ENCODE results near the gene NT5C2. TPM values are rescaled to one million over a fixed set of nuclear protein-coding genes. Genes with fewer than 3 reads are reported as not detected.
"Not testable (repeated sequence)": the region's sequence is repeated elsewhere in the genome, so short reads cannot be mapped to it uniquely, and the experiment has no call there.

The NT5C2 gene
- total RNA-seq, 4 donors from 2014 or later, result 33.5 to 53.2 (median 35.3) TPM

GRCh38 chr10:103196516-103196915 is 3.4 kb upstream of the NT5C2 start:
- no peaks in the 10 kb centered on the region for H3K27me3 ChIP-seq
- H3K36me3 ChIP-seq, result no peaks in the 10 kb centered on the region
- H3K9me3 ChIP-seq, result no peaks in the 10 kb centered on the region
- no peak overlapping the region for H3K4me3 ChIP-seq
- DNase-seq (no peak), ATAC-seq (no peak)
- intact Hi-C loops (cut with DNase I; ENCODE audit: low total_unique reads) (no loop called here), in situ Hi-C loops (cut with MboI; ENCODE audit: low sequenced_read_pairs in 4 of 4) (no loop called here)
- H3K4me1 ChIP-seq, result peaks cover 25 to 31% of the 10 kb centered on the region in 2 donors
- no peak for TF ChIP-seq POLR2A (IDR thresholded peaks at IDR 0.05)
- peak overlapping the region; percentile 1 to 68 (median 50) for H3K27ac ChIP-seq

- ATAC-seq (no peak), DNase-seq (no peak)
- Histone ChIP-seq H3K4me3 (peak overlapping the region in 3 of 4 donors; percentile 80 to 99 (median 84)), H3K27me3 (no peaks in the 10 kb centered on the region), H3K36me3 (no peaks in the 10 kb centered on the region), H3K4me1 (peaks cover 51 to 53% of the 10 kb centered on the region in 2 donors), H3K9me3 (no peaks in the 10 kb centered on the region), H3K27ac (peak overlapping the region; percentile 63 to 99 (median 98))
- TF ChIP-seq POLR2A (IDR thresholded peaks at IDR 0.05) (no peak), CTCF (IDR thresholded peaks at IDR 0.05 in 4 of 5, conservative IDR thresholded peaks at IDR 0.05 in 1 of 5) (no peak)
- in situ Hi-C loops (cut with MboI; ENCODE audit: low sequenced_read_pairs in 4 of 4) (loop anchor here in 1 of 4 donors (5.0 kb wide), 1 partner anchor 72 kb away; no protein-coding TSS in a partner anchor), intact Hi-C loops (cut with DNase I; ENCODE audit: low total_unique reads) (loop anchor here (1.0 to 2.0 kb wide), 5 partner anchors 34 to 275 kb away; partner anchors contain the start of gene CNNM2)
These were observed 903 bp upstream of the NT5C2 start for GRCh38 chr10:103193820-103194529.

DNA sequence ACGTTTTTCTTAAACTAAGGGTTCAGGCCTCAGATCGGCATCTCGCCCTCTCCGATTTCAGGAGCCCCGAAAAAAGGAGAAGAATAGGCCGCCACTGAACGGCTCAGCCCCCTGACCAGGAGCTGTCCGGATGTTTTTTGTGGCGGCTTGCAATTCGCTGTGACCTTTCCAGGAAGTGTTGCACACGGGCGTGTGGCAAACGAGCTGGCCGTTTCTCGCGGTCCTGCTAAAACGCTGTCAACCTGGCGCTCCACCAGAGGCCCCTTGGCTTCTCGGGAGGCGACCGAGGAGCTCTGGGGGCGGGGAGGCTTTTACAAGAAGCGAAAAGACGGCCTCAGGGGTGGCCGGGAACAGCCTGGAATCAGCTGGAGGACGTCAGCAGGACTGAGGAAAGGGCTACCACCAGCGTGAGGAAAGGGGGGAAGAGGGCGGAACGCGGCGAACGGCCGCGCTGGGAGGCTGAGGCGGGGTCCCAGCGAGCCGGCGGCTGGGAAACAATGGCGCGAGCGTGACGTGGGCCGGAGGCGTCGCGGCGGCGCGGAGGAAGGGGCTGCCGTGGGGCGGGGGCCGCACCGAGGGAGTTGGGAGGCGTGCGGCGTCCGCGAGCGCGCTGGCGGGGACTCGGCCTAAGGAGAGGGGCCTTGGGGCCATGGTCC is 493 bp downstream of the NT5C2 start:
- ATAC-seq, result peak; percentile 65 to 69
- peak; percentile 61 to 84 for DNase-seq
- Histone ChIP-seq H3K4me3 (peak overlapping the region; percentile 80 to 99 (median 89)), H3K27ac (peak overlapping the region; percentile 96 to 99 (median 98)), H3K9me3 (no peaks in the 10 kb centered on the region), H3K4me1 (peaks cover 63 to 65% of the 10 kb centered on the region in 2 donors), H3K27me3 (no peaks in the 10 kb centered on the region), H3K36me3 (no peaks in the 10 kb centered on the region)
- in situ Hi-C loops (cut with MboI; ENCODE audit: low sequenced_read_pairs in 4 of 4), result loop anchor here in 1 of 4 donors (5.0 kb wide), 1 partner anchor 70 kb away; no protein-coding TSS in a partner anchor
- no peak for TF ChIP-seq POLR2A (IDR thresholded peaks at IDR 0.05)
- no peak for TF ChIP-seq CTCF (IDR thresholded peaks at IDR 0.05 in 4 of 5, conservative IDR thresholded peaks at IDR 0.05 in 1 of 5)
- intact Hi-C loops (cut with DNase I; ENCODE audit: low total_unique reads), result loop anchor here (1.0 to 2.0 kb wide), 5 partner anchors 36 to 274 kb away; partner anchors contain the start of gene CNNM2

DNA sequence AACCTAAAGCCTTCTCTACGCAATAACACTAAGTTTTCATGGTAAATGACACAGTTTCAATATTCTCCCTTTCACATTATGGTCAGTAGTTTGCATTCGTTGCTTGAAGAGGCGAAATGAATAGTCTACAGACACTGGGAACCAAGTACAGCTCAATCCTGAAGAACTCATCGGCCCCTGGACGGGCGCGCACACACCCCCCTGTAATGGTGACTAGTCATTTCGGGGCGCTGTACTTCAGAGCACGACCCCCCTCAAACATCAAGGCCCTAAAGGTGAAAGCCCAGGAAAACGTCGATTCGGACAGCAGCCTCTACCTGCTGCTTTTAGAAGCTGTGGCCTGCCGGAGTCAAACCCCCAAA is 1.0 kb downstream of the NT5C2 start:
- intact Hi-C loops (cut with DNase I; ENCODE audit: low total_unique reads), result loop anchor here (2.0 kb wide), 4 partner anchors 37 to 273 kb away; partner anchors contain the start of gene CNNM2
- H3K36me3 ChIP-seq, result no peaks in the 10 kb centered on the region
- H3K9me3 ChIP-seq, result no peaks in the 10 kb centered on the region
- in situ Hi-C loops (cut with MboI; ENCODE audit: low sequenced_read_pairs in 4 of 4), result loop anchor here in 1 of 4 donors (5.0 kb wide), 1 partner anchor 70 kb away; no protein-coding TSS in a partner anchor
- no peaks in the 10 kb centered on the region for H3K27me3 ChIP-seq
- ATAC-seq (no peak), DNase-seq (no peak)
- peak overlapping the region; percentile 80 to 99 (median 89) for H3K4me3 ChIP-seq
- TF ChIP-seq CTCF (IDR thresholded peaks at IDR 0.05 in 4 of 5, conservative IDR thresholded peaks at IDR 0.05 in 1 of 5) (no peak), POLR2A (IDR thresholded peaks at IDR 0.05) (no peak)
- peaks cover 60 to 67% of the 10 kb centered on the region in 2 donors for H3K4me1 ChIP-seq
- H3K27ac ChIP-seq, result peak overlapping the region; percentile 96 to 99 (median 98)

- Histone ChIP-seq H3K27ac (peak overlapping the region; percentile 96 to 99 (median 98)), H3K4me3 (peak overlapping the region; percentile 80 to 99 (median 89)), H3K4me1 (peaks cover 58 to 69% of the 10 kb centered on the region in 2 donors)
- H3K36me3 ChIP-seq; H3K9me3 ChIP-seq; H3K27me3 ChIP-seq; intact Hi-C loops (cut with DNase I; ENCODE audit: low total_unique reads); ATAC-seq; DNase-seq: not testable (repeated sequence)
- in situ Hi-C loops (cut with MboI; ENCODE audit: low sequenced_read_pairs in 4 of 4), result loop anchor here in 1 of 4 donors (5.0 kb wide), 1 partner anchor 69 kb away; no protein-coding TSS in a partner anchor
These were observed 1.9 kb downstream of the NT5C2 start for GRCh38 chr10:103191198-103191597.
